DND-41 (cell line): ENCODE data around the gene WNT2.

Experiments used
- EZH2 ChIP-seq: IDR thresholded peaks from 3 replicates; pipeline ENCODE4 v1.6.1; 2012; ENCODE audit warnings: borderline replicate concordance, low read depth, mild to moderate bottlenecking, moderate library complexity, low read length, inconsistent platforms; ENCODE audit not compliant: severe bottlenecking
- TF ChIP-seq, protein P1 (sequence below): IDR thresholded peaks from 2 replicates; pipeline ENCODE4 v1.5.1; 2012; ENCODE audit warnings: borderline replicate concordance, low read length, moderate library complexity, mild to moderate bottlenecking; ENCODE audit not compliant: poor library complexity, severe bottlenecking; ENCODE audit errors: extremely low read depth

DNA sequence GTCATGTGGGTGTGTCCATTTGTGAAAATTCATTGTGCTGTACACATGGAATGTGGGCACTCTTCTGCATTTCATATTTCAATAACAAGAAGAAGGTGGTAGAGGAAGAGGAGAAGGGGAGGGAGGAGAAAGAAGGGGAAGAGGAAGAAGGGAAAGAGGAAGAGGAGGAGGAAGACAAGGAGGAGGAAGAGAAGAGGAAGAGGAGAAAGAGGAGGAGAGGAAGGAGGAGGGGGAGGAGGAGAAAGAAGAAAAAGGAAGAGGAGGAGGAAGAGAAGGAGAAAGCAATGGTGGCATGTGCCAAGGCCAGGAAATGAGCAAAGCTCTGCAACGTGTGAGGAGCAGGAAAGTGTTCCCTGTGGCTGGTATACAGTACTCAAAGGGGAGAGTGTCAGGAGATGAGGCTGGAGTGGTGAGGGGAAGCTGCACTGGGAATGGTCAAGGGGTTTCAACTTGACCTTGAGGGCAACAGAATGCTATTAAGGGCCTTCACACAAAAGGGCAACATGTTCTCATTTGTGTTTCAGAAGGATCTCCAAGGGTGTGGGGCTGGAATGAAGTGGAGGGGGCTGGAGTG lies 40.5 kb downstream of the WNT2 start:
- TF ChIP-seq, protein P1, sequence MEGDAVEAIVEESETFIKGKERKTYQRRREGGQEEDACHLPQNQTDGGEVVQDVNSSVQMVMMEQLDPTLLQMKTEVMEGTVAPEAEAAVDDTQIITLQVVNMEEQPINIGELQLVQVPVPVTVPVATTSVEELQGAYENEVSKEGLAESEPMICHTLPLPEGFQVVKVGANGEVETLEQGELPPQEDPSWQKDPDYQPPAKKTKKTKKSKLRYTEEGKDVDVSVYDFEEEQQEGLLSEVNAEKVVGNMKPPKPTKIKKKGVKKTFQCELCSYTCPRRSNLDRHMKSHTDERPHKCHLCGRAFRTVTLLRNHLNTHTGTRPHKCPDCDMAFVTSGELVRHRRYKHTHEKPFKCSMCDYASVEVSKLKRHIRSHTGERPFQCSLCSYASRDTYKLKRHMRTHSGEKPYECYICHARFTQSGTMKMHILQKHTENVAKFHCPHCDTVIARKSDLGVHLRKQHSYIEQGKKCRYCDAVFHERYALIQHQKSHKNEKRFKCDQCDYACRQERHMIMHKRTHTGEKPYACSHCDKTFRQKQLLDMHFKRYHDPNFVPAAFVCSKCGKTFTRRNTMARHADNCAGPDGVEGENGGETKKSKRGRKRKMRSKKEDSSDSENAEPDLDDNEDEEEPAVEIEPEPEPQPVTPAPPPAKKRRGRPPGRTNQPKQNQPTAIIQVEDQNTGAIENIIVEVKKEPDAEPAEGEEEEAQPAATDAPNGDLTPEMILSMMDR, result no peak
- no peak for TF ChIP-seq EZH2
